ENCODE data around the gene OR6C70. TPM values are rescaled to one million over a fixed set of nuclear protein-coding genes. Genes with fewer than 3 reads are reported as not detected.
"Not testable (repeated sequence)": the region's sequence is repeated elsewhere in the genome, so short reads cannot be mapped to it uniquely, and the experiment has no call there.

The OR6C70 gene
- total RNA-seq, 4 donors from 2014 or later: not detected

- no peak for DNase-seq (ENCODE audit: low spot score in 2 of 2)
- no peaks in the 10 kb centered on the region for H3K36me3 ChIP-seq
- 60 to 61% methylated on average over 2 of the region's 2 CpGs for WGBS, 2 donors
Measured at GRCh38 chr12:55443776-55444175, 26.2 kb downstream of the OR6C70 start, which contains the start of gene OR6C2. Gene OR6C2 (plus strand): TSS chr12:55444076. CDS start chr12:55452214, 8,138 bp downstream.

GRCh38 chr12:55441233-55441632 is 28.7 kb downstream of the OR6C70 start:
- DNase-seq (ENCODE audit: low spot score in 2 of 2); H3K9me3 ChIP-seq; H3K36me3 ChIP-seq; H3K4me1 ChIP-seq; H3K27ac ChIP-seq; H3K27me3 ChIP-seq; H3K4me3 ChIP-seq: not testable (repeated sequence)
- 76 to 78% methylated on average over 5 of the region's 5 CpGs for WGBS, 2 donors

More at GRCh38 chr12:55443776-55444175, 26.2 kb downstream of the OR6C70 start, which contains the start of gene OR6C2:
- Histone ChIP-seq H3K27me3 (no peaks in the 10 kb centered on the region), H3K9me3 (peaks cover 0 to 7% (median 0%) of the 10 kb centered on the region in 4 donors), H3K4me3 (no peak within 1 kb of the TSS), H3K4me1 (no peaks in the 10 kb centered on the region), H3K27ac (no peak within 1 kb of the TSS)
- no peak for TF ChIP-seq CTCF (IDR thresholded peaks at IDR 0.05)
- no peak for TF ChIP-seq EP300 (IDR thresholded peaks at IDR 0.05)
- TF ChIP-seq POLR2A (IDR thresholded peaks at IDR 0.05): no peak

GRCh38 chr12:55428331-55429243 is 41.4 kb downstream of the OR6C70 start:
- H3K36me3 ChIP-seq: no peaks in the 10 kb centered on the region
- H3K4me3 ChIP-seq: no peak overlapping the region
- no peaks in the 10 kb centered on the region for H3K4me1 ChIP-seq
- no peak for TF ChIP-seq CTCF (IDR thresholded peaks at IDR 0.05)
- no peak for TF ChIP-seq POLR2A (IDR thresholded peaks at IDR 0.05)
- TF ChIP-seq EP300 (IDR thresholded peaks at IDR 0.05): no peak
- H3K27ac ChIP-seq: no peak overlapping the region
- WGBS, 2 donors: 34 to 46% methylated on average over 1 of the region's 1 CpG
- DNase-seq (ENCODE audit: low spot score in 2 of 2): no peak
- no peaks in the 10 kb centered on the region for H3K9me3 ChIP-seq
- H3K27me3 ChIP-seq: no peaks in the 10 kb centered on the region

- no peak within 1 kb of the TSS for H3K4me3 ChIP-seq
- no peaks in the 10 kb centered on the region for H3K9me3 ChIP-seq
- TF ChIP-seq EP300 (IDR thresholded peaks at IDR 0.05) (no peak), CTCF (IDR thresholded peaks at IDR 0.05) (no peak), POLR2A (IDR thresholded peaks at IDR 0.05) (no peak)
- no peaks in the 10 kb centered on the region for H3K4me1 ChIP-seq
- WGBS, 2 donors: 85 to 90% methylated on average over 4 of the region's 4 CpGs
- no peak within 1 kb of the TSS for H3K27ac ChIP-seq
- no peaks in the 10 kb centered on the region for H3K36me3 ChIP-seq
- DNase-seq (ENCODE audit: low spot score in 2 of 2): no peak
- H3K27me3 ChIP-seq: no peaks in the 10 kb centered on the region
Measured at GRCh38 chr12:55425954-55426353, 44.0 kb downstream of the OR6C70 start, which contains the start of gene OR6C76. Gene OR6C76 (plus strand): TSS chr12:55426254. CDS start chr12:55426254, 0 bp downstream.

GRCh38 chr12:55420307-55420962 is 49.5 kb downstream of the OR6C70 start:
- H3K27me3 ChIP-seq: no peaks in the 10 kb centered on the region
- H3K36me3 ChIP-seq: no peaks in the 10 kb centered on the region
- no peak for TF ChIP-seq CTCF (IDR thresholded peaks at IDR 0.05)
- no peak for TF ChIP-seq POLR2A (IDR thresholded peaks at IDR 0.05)
- no peak for TF ChIP-seq EP300 (IDR thresholded peaks at IDR 0.05)
- no peak for DNase-seq (ENCODE audit: low spot score in 2 of 2)
- WGBS, 2 donors: 80 to 94% methylated on average over 2 of the region's 2 CpGs
- H3K4me1 ChIP-seq: no peaks in the 10 kb centered on the region
- H3K4me3 ChIP-seq: no peak overlapping the region
- H3K27ac ChIP-seq: no peak overlapping the region
- peaks cover 0 to 7% (median 0%) of the 10 kb centered on the region in 4 donors for H3K9me3 ChIP-seq

Other genes starting within 250 kb of the OR6C70 start
- not detected for gene OR10A7, start 249.1 kb downstream of the OR6C70 start, total RNA-seq
- gene OR6C74, start 225.5 kb downstream of the OR6C70 start, total RNA-seq: not detected
- gene OR6C6, start 173.6 kb downstream of the OR6C70 start, total RNA-seq: not detected
- not detected for gene OR6C1, start 155.8 kb downstream of the OR6C70 start, total RNA-seq
- not detected for gene OR6C3, start 139.4 kb downstream of the OR6C70 start, total RNA-seq
- gene OR6C75, start 107.2 kb downstream of the OR6C70 start, total RNA-seq: not detected
- not detected for gene OR6C65, start 69.6 kb downstream of the OR6C70 start, total RNA-seq
- gene OR6C76, start 43.9 kb downstream of the OR6C70 start, total RNA-seq: not detected
- gene OR6C2, start 26.1 kb downstream of the OR6C70 start, total RNA-seq: not detected
- not detected for gene OR6C68, start 22.2 kb upstream of the OR6C70 start, total RNA-seq
- gene OR6C4, start 79.5 kb upstream of the OR6C70 start, total RNA-seq: not detected
- not detected for gene OR2AP1, start 102.3 kb upstream of the OR6C70 start, total RNA-seq
- gene OR10P1, start 166.8 kb upstream of the OR6C70 start, total RNA-seq: not detected
- 100 to 1,000 TPM; 118 to 192 (median 146) TPM for gene ITGA7, start 237.8 kb upstream of the OR6C70 start, total RNA-seq
- gene BLOC1S1, start 245.9 kb upstream of the OR6C70 start, total RNA-seq: 100 to 1,000 TPM; 212 to 322 (median 264) TPM

All from tibial nerve (tissue), 4 donors.